Prostate gland (tissue), 2 donors: Measurements from ENCODE around the gene THSD8.

ENCODE experiments used
- CTCF ChIP-seq, 4 experiments: fragments of 200-600 bp in 2 of 4; fragments of 450-650 bp in 2 of 4; sonication (generic) in 2 of 4; IDR thresholded peaks; 1 replicate in 3 of 4; 2 replicates in 1 of 4; pipeline ENCODE4 v1.5.1; 2016 to 2019; ENCODE audit warnings: antibody characterized with exemption in 4 of 4, mild to moderate bottlenecking in 2 of 4, moderate library complexity in 2 of 4
- POLR2A ChIP-seq: fragments of 450-650 bp; IDR thresholded peaks from one replicate; pipeline ENCODE4 v1.6.1; 2016; ENCODE audit warnings: antibody characterized with exemption, mild to moderate bottlenecking
- POLR2AphosphoS5 ChIP-seq: sonication (generic); formaldehyde crosslinking; IDR thresholded peaks from one replicate; pipeline ENCODE4 v1.6.1; 2017; ENCODE audit warnings: antibody characterized with exemption

- TF ChIP-seq CTCF (IDR thresholded peaks at IDR 0.05), result no peak
- no peak for TF ChIP-seq POLR2A
- no peak for TF ChIP-seq POLR2AphosphoS5
Observed at GRCh38 chr19:12786952-12787351, 14.9 kb upstream of the THSD8 start.
